T-helper 17 cell (primary cell): ENCODE data around the gene ATG4B. TPM values are rescaled to one million over a fixed set of nuclear protein-coding genes. Genes with fewer than 3 reads are reported as not detected.
"Not testable (repeated sequence)": the region's sequence is repeated elsewhere in the genome, so short reads cannot be mapped to it uniquely, and the experiment has no call there.

ENCODE experiments used
- ATAC-seq: fragments of 150-1000 bp; cut with Tn5 transposase; 2 replicates; pipeline ENCODE4 v1.10.0; 2021; ENCODE audit warnings: mild to moderate bottlenecking, moderate library complexity
- DNase-seq, 3 donors: peaks; one replicate each; pipeline versions ENCODE4 v3.0.0 to v3.0.0-alpha.2; 2020 to 2021
- H3K9me3 ChIP-seq: one replicate; pipeline ENCODE4 v1.7.0; 2013; ENCODE audit warnings: low read length, mild to moderate bottlenecking; ENCODE audit not compliant: control insufficient read depth, poor library complexity, severe bottlenecking
- H3K27ac Mint-ChIP-seq: one replicate; pipeline ENCODE4 v1.8.0; 2022; ENCODE audit warnings: mild to moderate bottlenecking, moderate library complexity, mixed read lengths
- H3K27me3 Mint-ChIP-seq: one replicate; pipeline ENCODE4 v1.8.0; 2022; ENCODE audit warnings: mixed read lengths
- H3K36me3 Mint-ChIP-seq: one replicate; pipeline ENCODE4 v1.8.0; 2022; ENCODE audit warnings: low read depth, mixed read lengths
- H3K4me1 Mint-ChIP-seq: one replicate; pipeline ENCODE4 v1.8.0; 2022; ENCODE audit warnings: mild to moderate bottlenecking, mixed read lengths
- H3K4me3 Mint-ChIP-seq: one replicate; pipeline ENCODE4 v1.8.0; 2022; ENCODE audit warnings: mild to moderate bottlenecking, moderate library complexity, mixed read lengths
- total RNA-seq, 4 donors: library from RNA in 2 of 4; stranded (reverse) in 2 of 4; gene quantifications; one replicate each; pipeline ENCODE4 v1.2.3 and lab custom pipeline; 2022 to 2026

Gene ATG4B
- total RNA-seq, 2 donors from 2014 or later: 104 to 119 TPM

DNA sequence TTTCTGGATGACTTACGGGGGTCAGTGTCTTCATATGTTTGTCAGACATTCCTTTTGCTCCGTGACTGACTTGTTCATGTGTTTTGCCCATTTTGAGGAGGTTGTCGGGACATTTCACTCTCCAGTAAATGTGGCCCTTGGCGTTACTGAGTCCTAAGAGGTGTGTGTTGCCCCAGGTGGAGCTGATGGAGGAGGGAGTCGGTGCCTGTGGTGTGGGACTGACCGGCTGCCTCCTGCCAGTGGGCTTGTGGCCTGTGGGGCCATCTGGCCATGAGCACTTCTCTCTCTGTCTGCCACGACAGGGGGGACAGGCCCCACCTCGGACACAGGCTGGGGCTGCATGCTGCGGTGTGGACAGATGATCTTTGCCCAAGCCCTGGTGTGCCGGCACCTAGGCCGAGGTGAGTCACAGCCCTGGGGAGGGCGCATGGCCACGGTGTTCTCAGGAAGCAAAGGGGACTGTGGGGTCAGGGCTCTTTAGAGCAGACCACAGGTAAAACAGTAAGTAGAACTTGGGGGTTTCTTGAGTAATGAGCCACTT lies 15.8 kb downstream of the ATG4B start:
- peaks cover 6% of the 10 kb centered on the region for H3K4me1 Mint-ChIP-seq
- ATAC-seq (no peak), DNase-seq (no peak)
- H3K9me3 ChIP-seq: no peaks in the 10 kb centered on the region
- no peak overlapping the region for H3K4me3 Mint-ChIP-seq
- no peaks in the 10 kb centered on the region for H3K27me3 Mint-ChIP-seq
- H3K27ac Mint-ChIP-seq: no peak overlapping the region
- H3K36me3 Mint-ChIP-seq: peaks cover 10% of the 10 kb centered on the region

- ATAC-seq (no peak), DNase-seq (no peak)
- no peaks in the 10 kb centered on the region for H3K4me1 Mint-ChIP-seq
- no peak overlapping the region for H3K27ac Mint-ChIP-seq
- no peak overlapping the region for H3K4me3 Mint-ChIP-seq
- no peaks in the 10 kb centered on the region for H3K9me3 ChIP-seq
- peaks cover 10% of the 10 kb centered on the region for H3K36me3 Mint-ChIP-seq
- no peaks in the 10 kb centered on the region for H3K27me3 Mint-ChIP-seq
These were observed 17.1 kb downstream of the ATG4B start for GRCh38 chr2:241654551-241654950.

GRCh38 chr2:241655516-241656189 lies 18.2 kb downstream of the ATG4B start:
- peaks cover 13% of the 10 kb centered on the region for H3K36me3 Mint-ChIP-seq
- ATAC-seq: no peak

GRCh38 chr2:241656190-241656741 lies 18.8 kb downstream of the ATG4B start:
- H3K27ac Mint-ChIP-seq: no peak overlapping the region
- no peak for ATAC-seq
- H3K27me3 Mint-ChIP-seq: no peaks in the 10 kb centered on the region
- H3K36me3 Mint-ChIP-seq: peaks cover 13% of the 10 kb centered on the region
- no peak for DNase-seq
- H3K9me3 ChIP-seq: no peaks in the 10 kb centered on the region
- no peak overlapping the region for H3K4me3 Mint-ChIP-seq
- no peaks in the 10 kb centered on the region for H3K4me1 Mint-ChIP-seq

More at GRCh38 chr2:241655516-241656189, 18.2 kb downstream of the ATG4B start:
- Mint-ChIP-seq H3K4me1 (no peaks in the 10 kb centered on the region), H3K27ac (no peak overlapping the region), H3K4me3 (no peak overlapping the region), H3K27me3 (no peaks in the 10 kb centered on the region)
- no peak for DNase-seq
- no peaks in the 10 kb centered on the region for H3K9me3 ChIP-seq

DNA sequence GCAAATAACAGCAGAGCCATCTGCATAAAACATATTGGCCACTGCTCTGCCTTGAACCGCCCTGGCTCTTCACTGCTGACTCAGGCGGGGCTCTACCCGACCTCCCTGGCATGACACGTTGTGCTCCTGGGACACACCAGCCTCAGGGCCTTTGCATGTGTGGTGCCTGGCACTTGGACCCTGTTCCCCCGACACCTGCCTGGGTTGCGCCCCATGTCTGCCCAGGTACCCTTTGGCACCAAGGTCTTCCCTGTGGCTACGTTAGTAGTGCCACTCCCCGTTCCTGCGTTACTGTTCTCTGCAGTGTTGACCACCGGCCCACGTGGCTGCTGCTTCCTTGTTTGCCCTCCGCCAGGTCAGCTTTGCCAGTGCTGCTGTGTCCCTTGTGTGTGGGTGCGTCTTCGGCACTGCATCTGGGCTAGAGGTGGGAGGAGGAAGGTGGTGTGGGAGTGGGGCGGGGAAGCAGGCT lies 20.3 kb downstream of the ATG4B start:
- Mint-ChIP-seq H3K4me1 (peaks cover 3% of the 10 kb centered on the region), H3K27ac (no peak overlapping the region), H3K36me3 (peaks cover 13% of the 10 kb centered on the region), H3K4me3 (no peak overlapping the region), H3K27me3 (no peaks in the 10 kb centered on the region)
- DNase-seq (no peak), ATAC-seq (no peak)
- H3K9me3 ChIP-seq: no peaks in the 10 kb centered on the region

DNA sequence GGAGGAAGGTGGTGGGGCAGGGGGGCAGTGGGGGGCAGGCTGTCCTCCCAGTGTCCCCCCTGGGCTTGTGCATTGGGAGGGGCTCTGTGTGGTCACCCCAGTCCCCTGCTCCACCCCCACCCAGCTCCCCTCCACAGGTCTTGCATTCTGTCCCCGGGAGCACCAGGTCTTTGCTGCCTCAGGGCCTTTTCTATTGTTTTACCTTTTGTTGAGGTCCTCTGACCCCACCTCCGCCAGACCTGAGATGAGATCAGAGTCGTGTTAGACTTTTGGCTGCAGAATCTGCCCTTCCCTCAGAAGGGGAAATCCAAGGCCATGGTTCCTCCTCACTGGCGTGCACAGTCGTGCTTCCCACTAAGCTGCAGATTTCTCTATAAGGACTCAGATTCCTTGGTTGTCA lies 20.8 kb downstream of the ATG4B start:
- no peak for DNase-seq
- H3K4me1 Mint-ChIP-seq: peaks cover 3% of the 10 kb centered on the region
- no peak overlapping the region for H3K4me3 Mint-ChIP-seq
- no peak overlapping the region for H3K27ac Mint-ChIP-seq
- H3K9me3 ChIP-seq: no peaks in the 10 kb centered on the region
- H3K36me3 Mint-ChIP-seq: peaks cover 13% of the 10 kb centered on the region
- ATAC-seq: no peak
- H3K27me3 Mint-ChIP-seq: no peaks in the 10 kb centered on the region

GRCh38 chr2:241659150-241659739 lies 21.8 kb downstream of the ATG4B start:
- peak; percentile 49 for ATAC-seq
- Mint-ChIP-seq H3K36me3 (peaks cover 13% of the 10 kb centered on the region), H3K4me1 (peaks cover 3% of the 10 kb centered on the region), H3K27me3 (no peaks in the 10 kb centered on the region), H3K27ac (no peak overlapping the region), H3K4me3 (no peak overlapping the region)
- no peak for DNase-seq
- no peaks in the 10 kb centered on the region for H3K9me3 ChIP-seq

DNA sequence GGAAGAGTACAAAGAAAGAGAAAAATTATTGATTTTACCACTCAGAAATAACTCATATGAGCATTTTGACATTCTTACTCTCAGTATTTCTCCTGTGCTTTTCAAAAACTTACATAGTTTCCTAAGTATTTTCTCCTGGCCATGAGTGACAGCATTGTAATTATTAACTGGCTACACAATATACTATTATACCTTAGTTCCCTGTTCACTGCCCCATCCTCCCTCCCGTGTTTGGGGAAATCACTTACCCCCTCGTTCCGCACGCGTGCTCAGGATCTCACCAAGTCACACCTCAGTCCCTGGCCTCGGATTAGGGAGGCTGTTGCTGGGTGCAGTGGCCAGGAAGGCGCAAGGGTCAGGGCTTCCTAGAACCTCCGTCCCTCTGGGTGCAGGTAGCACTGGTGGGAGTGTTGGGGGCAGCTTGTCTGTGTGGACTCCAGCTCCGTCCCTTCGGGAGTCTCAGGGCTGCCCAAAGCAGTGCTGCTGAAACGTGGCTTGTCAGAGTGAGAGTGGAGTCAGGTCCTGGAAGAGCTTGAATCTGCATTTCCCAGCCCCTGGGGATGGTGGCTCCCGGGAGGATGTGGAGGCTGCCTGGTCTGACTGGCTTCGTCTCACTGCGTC lies 23.2 kb downstream of the ATG4B start:
- ATAC-seq: no peak
- no peaks in the 10 kb centered on the region for H3K9me3 ChIP-seq
- peaks cover 11% of the 10 kb centered on the region for H3K36me3 Mint-ChIP-seq
- no peak overlapping the region for H3K4me3 Mint-ChIP-seq
- no peak overlapping the region for H3K27ac Mint-ChIP-seq
- DNase-seq: no peak
- H3K4me1 Mint-ChIP-seq: peaks cover 6% of the 10 kb centered on the region
- H3K27me3 Mint-ChIP-seq: no peaks in the 10 kb centered on the region

DNA sequence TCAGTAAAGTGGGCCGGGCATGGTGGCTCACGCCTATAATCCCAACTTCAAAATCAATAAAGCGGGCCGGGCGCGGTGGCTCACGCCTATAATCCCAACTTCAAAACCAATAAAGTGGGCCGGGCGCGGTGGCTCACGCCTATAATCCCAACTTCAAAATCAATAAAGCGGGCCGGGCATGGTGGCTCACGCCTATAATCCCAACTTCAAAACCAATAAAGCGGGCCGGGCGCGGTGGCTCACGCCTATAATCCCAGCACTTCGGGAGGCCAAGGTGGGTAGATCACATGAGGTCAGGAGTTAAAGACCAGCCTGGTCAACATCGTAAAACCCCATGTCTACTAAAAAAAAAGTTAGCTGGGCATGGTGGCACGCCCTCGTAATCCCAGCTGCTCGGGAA lies 25.2 kb downstream of the ATG4B start:
- not testable (repeated sequence) for H3K27me3 Mint-ChIP-seq, H3K36me3 Mint-ChIP-seq, H3K9me3 ChIP-seq, H3K27ac Mint-ChIP-seq, DNase-seq, H3K4me3 Mint-ChIP-seq, ATAC-seq, H3K4me1 Mint-ChIP-seq

DNA sequence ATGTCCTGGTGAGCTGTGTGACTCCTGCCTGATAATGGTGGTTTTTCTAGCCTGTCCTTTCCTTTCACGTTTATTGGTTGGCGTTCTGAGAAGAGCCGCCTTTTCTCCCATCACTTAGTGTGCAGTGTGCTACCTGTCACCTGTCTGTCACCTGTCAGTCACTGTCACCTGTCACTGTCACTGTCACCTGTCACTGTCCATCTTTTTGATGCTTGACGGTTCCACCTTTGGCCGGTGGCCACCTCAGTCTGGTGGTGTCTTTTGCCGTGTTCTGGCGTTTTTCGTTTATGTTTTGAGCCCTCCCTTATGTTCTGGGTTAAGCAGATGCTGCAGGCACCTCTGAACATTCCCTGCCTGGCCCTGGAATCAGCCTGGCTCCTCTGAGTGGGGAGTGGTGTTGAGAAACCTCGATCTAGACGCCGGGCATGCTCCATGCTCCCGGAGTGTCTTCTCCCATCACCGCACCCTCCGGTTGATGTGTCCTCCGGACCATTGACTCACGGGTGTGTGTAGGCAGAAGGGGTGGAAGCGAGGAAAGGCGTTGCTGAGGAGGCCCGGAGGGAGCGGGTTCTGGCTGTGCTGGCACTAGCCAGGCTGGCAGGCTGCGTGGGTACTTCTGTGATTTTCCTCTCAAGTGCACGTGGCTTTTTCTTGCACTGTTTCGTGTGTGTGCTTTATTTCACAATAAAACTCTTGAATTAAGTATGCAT lies 28.4 kb downstream of the ATG4B start:
- no peaks in the 10 kb centered on the region for H3K9me3 ChIP-seq
- peak overlapping the region; percentile 74 for H3K27ac Mint-ChIP-seq
- H3K36me3 Mint-ChIP-seq: no peaks in the 10 kb centered on the region
- no peak for DNase-seq
- H3K27me3 Mint-ChIP-seq: no peaks in the 10 kb centered on the region
- H3K4me1 Mint-ChIP-seq: peaks cover 6% of the 10 kb centered on the region
- ATAC-seq: no peak
- H3K4me3 Mint-ChIP-seq: no peak overlapping the region

DNA sequence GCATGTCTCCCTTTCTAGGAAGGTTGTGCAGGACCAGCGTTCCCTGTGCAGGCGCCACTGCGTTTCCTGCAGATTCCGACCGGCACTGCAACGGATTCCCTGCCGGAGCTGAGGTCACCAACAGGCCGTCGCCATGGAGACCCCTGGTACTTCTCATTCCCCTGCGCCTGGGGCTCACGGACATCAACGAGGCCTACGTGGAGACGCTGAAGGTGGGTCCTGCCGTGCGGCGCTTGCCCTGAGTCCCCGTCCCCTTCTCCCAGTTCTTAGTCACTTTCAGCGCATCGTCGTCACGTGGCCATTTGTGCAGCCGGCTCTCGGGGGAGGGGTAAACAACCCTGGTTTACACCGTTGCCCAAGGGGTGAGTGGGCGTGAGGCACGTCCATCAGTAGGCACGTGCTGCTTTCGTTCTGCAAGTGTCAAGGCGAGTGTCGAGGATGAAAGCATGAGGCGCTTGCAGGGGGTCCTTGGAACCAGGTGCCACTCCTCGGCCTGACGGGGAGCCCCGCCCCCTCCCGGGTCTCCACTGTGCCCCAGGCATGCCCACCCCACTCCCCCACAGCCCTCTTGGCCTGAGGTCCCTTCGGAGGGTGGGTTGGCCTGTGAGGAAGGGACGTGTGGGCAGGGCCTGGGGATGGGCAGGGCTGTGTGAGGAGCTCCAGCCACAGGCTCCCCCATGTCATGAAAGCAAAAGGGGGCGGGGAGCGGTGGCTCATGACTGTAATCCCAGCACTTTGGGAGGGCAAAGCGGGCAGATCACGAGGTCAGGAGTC lies 29.3 kb downstream of the ATG4B start:
- H3K36me3 Mint-ChIP-seq: no peaks in the 10 kb centered on the region
- H3K4me3 Mint-ChIP-seq: no peak overlapping the region
- H3K27ac Mint-ChIP-seq: no peak overlapping the region
- H3K27me3 Mint-ChIP-seq: no peaks in the 10 kb centered on the region
- no peak for ATAC-seq
- peaks cover 4% of the 10 kb centered on the region for H3K4me1 Mint-ChIP-seq
- H3K9me3 ChIP-seq: no peaks in the 10 kb centered on the region
- no peak for DNase-seq

DNA sequence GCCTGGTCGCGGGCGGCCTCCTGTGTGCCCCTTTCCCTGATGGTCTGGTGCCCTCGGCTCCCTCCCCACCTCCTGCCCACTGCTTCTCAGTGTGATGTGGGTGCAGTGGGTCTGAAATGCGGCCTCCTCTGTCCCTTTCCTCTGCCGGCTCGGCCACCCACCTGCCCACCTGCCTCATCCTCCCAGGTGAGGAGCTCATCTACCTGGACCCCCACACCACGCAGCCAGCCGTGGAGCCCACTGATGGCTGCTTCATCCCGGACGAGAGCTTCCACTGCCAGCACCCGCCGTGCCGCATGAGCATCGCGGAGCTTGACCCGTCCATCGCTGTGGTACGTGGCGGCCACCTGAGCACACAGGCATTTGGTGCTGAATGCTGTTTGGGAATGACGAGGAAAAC lies 30.9 kb downstream of the ATG4B start:
- H3K4me1 Mint-ChIP-seq: peaks cover 6% of the 10 kb centered on the region
- no peaks in the 10 kb centered on the region for H3K36me3 Mint-ChIP-seq
- no peak for ATAC-seq

More for the DNA sequence above, 30.9 kb downstream of the ATG4B start:
- no peak overlapping the region for H3K4me3 Mint-ChIP-seq
- no peak for DNase-seq
- H3K9me3 ChIP-seq: no peaks in the 10 kb centered on the region
- peak overlapping the region; percentile 11 for H3K27ac Mint-ChIP-seq
- H3K27me3 Mint-ChIP-seq: no peaks in the 10 kb centered on the region
